Ecto neural progenitor cell (in vitro differentiated cells): ENCODE data around the gene UNC13A.

Experiments
- DNase-seq: peaks from one replicate; pipeline ENCODE4 v3.0.0-alpha.2; 2018; ENCODE audit warnings: low spot score

The UNC13A gene

GRCh38 chr19:17669419-17669818 lies 18.7 kb downstream of the UNC13A start:
- DNase-seq: no peak

GRCh38 chr19:17665058-17665457 lies 23.1 kb downstream of the UNC13A start:
- DNase-seq: no peak

GRCh38 chr19:17659996-17660395 lies 28.2 kb downstream of the UNC13A start:
- DNase-seq: no peak

GRCh38 chr19:17658666-17659065 lies 29.5 kb downstream of the UNC13A start:
- DNase-seq: no peak

GRCh38 chr19:17658240-17658639 lies 29.9 kb downstream of the UNC13A start:
- DNase-seq: no peak

- no peak for DNase-seq
Observed at GRCh38 chr19:17656970-17657369, 31.2 kb downstream of the UNC13A start.

- DNase-seq: no peak
Observed at GRCh38 chr19:17655751-17656472, 32.2 kb downstream of the UNC13A start.

- DNase-seq: no peak
Observed at GRCh38 chr19:17654993-17655392, 33.2 kb downstream of the UNC13A start.

GRCh38 chr19:17652627-17653026 lies 35.5 kb downstream of the UNC13A start:
- no peak for DNase-seq

- no peak for DNase-seq
Observed at GRCh38 chr19:17648786-17649185, 39.4 kb downstream of the UNC13A start.

- no peak for DNase-seq
Observed at GRCh38 chr19:17648097-17648660, 40.0 kb downstream of the UNC13A start.

GRCh38 chr19:17647071-17648020 lies 40.8 kb downstream of the UNC13A start:
- no peak for DNase-seq

- no peak for DNase-seq
Observed at GRCh38 chr19:17646441-17646840, 41.7 kb downstream of the UNC13A start.

- DNase-seq: no peak
Observed at GRCh38 chr19:17645339-17645963, 42.7 kb downstream of the UNC13A start.

- no peak for DNase-seq
Observed at GRCh38 chr19:17642656-17643055, 45.5 kb downstream of the UNC13A start.

GRCh38 chr19:17641846-17642245 lies 46.3 kb downstream of the UNC13A start:
- no peak for DNase-seq

- DNase-seq: no peak
Observed at GRCh38 chr19:17641181-17641580, 47.0 kb downstream of the UNC13A start.

GRCh38 chr19:17633700-17634099 lies 54.5 kb downstream of the UNC13A start:
- DNase-seq: no peak

- no peak for DNase-seq
Observed at GRCh38 chr19:17632577-17632976, 55.6 kb downstream of the UNC13A start.

- no peak for DNase-seq
Observed at GRCh38 chr19:17629760-17630159, 58.4 kb downstream of the UNC13A start.

GRCh38 chr19:17627921-17628320 lies 60.2 kb downstream of the UNC13A start:
- DNase-seq: peak; percentile 37

- no peak for DNase-seq
Observed at GRCh38 chr19:17627161-17627560, 61.0 kb downstream of the UNC13A start.
